A549 treated with GW870086 at 1 μM for 4 hours (cell line): Measurements from ENCODE around the gene PMF1. TPM values are rescaled to one million over a fixed set of nuclear protein-coding genes. Genes with fewer than 3 reads are reported as not detected.

Experiments used
- total RNA-seq: library from RNA; stranded (reverse); fragments of 200-300 nt; extraction: Qiagen RNA extraction; gene quantifications from 5 replicates; pipeline ENCODE4 v1.2.3, GENCODE V29; 2022; ENCODE audit warnings: low read depth

The PMF1 gene, protein sequence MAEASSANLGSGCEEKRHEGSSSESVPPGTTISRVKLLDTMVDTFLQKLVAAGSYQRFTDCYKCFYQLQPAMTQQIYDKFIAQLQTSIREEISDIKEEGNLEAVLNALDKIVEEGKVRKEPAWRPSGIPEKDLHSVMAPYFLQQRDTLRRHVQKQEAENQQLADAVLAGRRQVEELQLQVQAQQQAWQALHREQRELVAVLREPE
- 55.2 to 64.4 TPM (median 59.5 TPM) in 5 replicates for total RNA-seq

DNA sequence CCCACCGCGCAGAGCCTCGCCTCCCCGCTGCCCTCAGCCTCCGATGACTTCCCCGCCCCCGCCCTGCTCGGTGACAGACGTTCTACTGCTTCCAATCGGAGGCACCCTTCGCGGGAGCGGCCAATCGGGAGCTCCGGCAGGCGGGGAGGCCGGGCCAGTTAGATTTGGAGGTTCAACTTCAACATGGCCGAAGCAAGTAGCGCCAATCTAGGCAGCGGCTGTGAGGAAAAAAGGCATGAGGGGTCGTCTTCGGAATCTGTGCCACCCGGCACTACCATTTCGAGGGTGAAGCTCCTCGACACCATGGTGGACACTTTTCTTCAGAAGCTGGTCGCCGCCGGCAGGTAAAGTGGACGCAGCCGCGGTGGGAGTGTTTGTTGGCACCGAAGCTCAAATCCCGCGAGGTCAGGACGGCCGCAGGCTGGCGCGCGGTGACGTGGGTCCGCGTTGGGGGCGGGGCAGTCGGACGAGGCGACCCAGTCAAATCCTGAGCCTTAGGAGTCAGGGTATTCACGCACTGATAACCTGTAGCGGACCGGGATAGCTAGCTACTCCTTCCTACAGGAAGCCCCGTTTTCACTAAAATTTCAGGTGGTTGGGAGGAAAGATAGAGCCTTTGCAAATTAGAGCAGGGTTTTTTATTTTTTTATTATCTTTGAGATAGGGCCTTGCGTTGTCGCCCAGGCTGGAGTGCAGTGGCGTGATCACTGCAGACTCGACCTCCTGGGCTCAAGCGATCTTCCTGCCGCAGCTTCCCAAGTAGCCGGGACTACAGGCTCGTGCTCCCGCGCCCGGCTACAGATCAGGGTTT lies at the start of gene PMF1:
Gene PMF1 (plus strand): TSS at position 175 of the 811 bp plus-strand sequence. CDS start 9 bp downstream, at position 184.

GRCh38 chr1:156193488-156194299 lies 19.1 kb upstream of the PMF1 start, which contains the start of gene SLC25A44:
SLC25A44 (plus strand) TSS chr1:156194104; CDS start chr1:156199848, 5,744 bp downstream.

DNA sequence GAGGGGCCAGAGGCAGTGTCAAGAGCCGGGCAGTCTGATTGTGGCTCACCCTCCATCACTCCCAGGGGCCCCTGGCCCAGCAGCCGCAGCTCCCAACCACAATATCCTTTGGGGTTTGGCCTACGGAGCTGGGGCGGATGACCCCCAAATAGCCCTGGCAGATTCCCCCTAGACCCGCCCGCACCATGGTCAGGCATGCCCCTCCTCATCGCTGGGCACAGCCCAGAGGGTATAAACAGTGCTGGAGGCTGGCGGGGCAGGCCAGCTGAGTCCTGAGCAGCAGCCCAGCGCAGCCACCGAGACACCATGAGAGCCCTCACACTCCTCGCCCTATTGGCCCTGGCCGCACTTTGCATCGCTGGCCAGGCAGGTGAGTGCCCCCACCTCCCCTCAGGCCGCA lies 29.1 kb downstream of the PMF1 start, which contains the start of gene BGLAP:
Gene BGLAP (plus strand): TSS at position 259 of the 400 bp plus-strand sequence. CDS start 48 bp downstream, at position 307.

DNA sequence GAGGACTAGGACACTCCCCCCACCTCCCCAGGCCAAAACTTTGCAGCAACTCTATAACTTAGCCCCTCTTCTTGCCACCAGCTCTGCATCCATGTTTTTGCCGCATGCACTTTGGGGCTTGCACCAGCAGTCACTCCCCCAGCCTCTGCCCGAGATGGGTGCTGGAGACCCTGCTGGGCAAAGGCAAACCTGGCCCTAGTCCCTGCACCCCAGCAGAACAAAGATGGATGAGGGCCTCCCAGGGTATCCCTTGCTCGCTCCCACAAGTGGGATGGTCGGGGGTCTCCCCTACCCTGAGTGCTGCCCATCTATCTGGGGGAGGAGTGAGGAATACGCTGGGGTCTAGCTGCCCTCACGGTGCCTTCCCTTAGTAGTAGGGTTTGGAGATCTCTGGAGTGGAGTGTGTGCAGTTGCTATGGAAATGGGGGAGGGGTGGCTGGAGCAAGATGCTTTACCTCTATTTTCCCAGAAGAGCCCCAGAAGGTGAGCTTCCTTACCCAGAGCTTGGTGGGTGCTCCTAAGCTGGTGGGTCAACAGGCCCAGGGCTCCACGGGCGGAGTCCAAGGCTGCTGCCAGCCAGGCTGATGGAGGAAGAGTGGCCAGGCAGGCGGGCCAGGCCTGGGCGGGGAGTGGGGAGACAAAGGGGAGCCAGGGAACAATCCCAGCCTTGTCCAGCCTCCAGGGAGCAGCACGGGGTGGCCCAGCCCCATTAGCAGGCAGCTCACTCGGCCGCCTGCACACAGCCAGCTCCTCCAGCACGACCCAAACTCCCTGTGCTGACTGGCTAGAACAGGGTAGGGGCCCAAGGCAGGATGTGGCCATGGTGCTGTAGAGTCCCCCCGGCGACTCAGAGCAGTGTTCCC lies 34.9 kb downstream of the PMF1 start, which contains the start of gene PAQR6:
Gene PAQR6 (minus strand): TSS at position 597 of the 863 bp plus-strand sequence. CDS start 1,325 bp downstream, outside the sequence.

DNA sequence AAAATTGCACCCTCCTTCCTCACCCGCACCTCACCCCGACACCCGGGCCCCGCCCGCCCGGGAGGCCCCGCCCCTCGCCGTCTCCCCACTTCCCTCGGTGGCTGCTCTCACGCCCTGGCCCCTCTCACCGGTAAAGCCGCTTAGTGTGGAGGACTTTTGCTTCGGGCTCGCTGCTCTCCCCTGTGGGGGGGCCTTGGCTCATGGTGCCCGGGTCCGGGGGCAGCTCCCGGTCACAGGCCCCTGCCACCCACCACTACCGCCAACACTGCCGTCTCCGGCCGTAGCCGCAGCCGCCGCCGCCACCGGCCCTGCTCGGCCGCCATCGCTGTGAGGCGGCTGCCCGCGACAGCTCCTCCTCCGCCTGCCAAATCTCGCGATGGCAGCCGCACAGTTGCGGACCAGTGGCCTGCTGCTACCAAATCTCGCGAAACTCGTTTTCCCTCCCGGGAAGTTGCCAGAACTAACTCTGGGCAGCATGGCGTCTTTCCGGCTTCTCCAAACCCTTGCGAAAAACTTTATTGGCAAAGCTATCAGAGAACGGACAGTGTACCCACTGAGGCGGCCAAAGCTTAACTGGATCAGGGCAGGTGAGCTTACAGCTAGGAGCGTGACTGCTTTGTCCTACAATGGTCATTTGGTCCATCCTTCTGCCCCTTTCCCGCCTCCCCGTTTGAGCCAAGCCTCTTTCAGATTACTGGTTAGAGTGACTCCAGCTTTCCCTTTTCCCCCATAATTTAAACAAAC lies 69.8 kb downstream of the PMF1 start, which contains the start of gene SMG5:
Gene SMG5 (minus strand): TSS at position 347 of the 744 bp plus-strand sequence. CDS start 145 bp downstream, at position 202.

DNA sequence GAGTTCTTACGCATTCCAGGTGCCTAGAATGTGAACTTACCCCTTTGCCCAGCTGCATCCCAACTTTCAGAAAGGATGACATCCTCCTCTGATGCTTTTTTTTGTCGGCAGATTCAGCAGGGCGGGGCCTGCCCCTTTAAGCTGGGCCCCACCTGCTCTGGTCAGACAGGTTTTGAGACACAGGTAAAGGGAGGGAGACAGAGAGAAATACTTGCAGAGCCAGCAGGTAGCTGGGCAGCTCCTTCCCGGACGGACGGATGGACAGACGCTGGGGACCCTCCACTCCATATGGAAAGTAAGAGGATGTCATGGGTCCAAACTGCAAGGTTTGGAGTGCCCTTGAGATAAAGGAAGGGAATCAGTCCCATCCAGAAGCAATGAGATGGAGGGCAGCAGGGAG lies 71.3 kb downstream of the PMF1 start, which contains the start of gene TMEM79:
Gene TMEM79 (plus strand): TSS at position 214 of the 400 bp plus-strand sequence. CDS start 902 bp downstream, outside the sequence.

Other genes with a start within 250 kb of the PMF1 start
- gene ARHGEF2, start 234.5 kb upstream of the PMF1 start, total RNA-seq: 37.0 to 47.9 TPM (median 45.4 TPM) in 5 replicates
- 260 to 269 TPM (median 265 TPM) in 5 replicates for gene SSR2, start 192.1 kb upstream of the PMF1 start, total RNA-seq
- gene UBQLN4, start 159.2 kb upstream of the PMF1 start, total RNA-seq: 32.7 to 44.1 TPM (median 39.4 TPM) in 5 replicates
- 155 to 166 TPM (median 160 TPM) in 5 replicates for gene LAMTOR2, start 158.2 kb upstream of the PMF1 start, total RNA-seq
- not detected in 5 replicates for gene RAB25, start 151.8 kb upstream of the PMF1 start, total RNA-seq
- 0.98 to 2.3 TPM (median 1.8 TPM) in 5 replicates for gene MEX3A, start 130.5 kb upstream of the PMF1 start, total RNA-seq
- gene LMNA, start 98.3 kb upstream of the PMF1 start, total RNA-seq: 635 to 777 TPM (median 765 TPM) in 5 replicates
- 0.33 to 0.47 TPM (median 0.41 TPM) in 5 replicates for gene SEMA4A, start 59.4 kb upstream of the PMF1 start, total RNA-seq
- 26.0 to 29.3 TPM (median 27.2 TPM) in 5 replicates for gene SLC25A44, start 18.9 kb upstream of the PMF1 start, total RNA-seq
- gene BGLAP, start 29.2 kb downstream of the PMF1 start, total RNA-seq: 0.23 to 1.0 TPM (median 0.61 TPM) in 4 of 5 replicates, not detected in the other
- 2.4 to 5.5 TPM (median 3.3 TPM) in 5 replicates for gene PAQR6, start 35.0 kb downstream of the PMF1 start, total RNA-seq
- gene SMG5, start 69.8 kb downstream of the PMF1 start, total RNA-seq: 40.9 to 46.9 TPM (median 43.9 TPM) in 5 replicates
- gene TMEM79, start 71.3 kb downstream of the PMF1 start, total RNA-seq: 6.0 to 7.9 TPM (median 7.5 TPM) in 5 replicates
- 33.0 to 47.2 TPM (median 42.7 TPM) in 5 replicates for gene GLMP, start 82.7 kb downstream of the PMF1 start, total RNA-seq
- gene VHLL, start 86.3 kb downstream of the PMF1 start, total RNA-seq: not detected in 5 replicates
- gene CCT3, start 125.3 kb downstream of the PMF1 start, total RNA-seq: 379 to 412 TPM (median 408 TPM) in 5 replicates
- gene TSACC, start 125.5 kb downstream of the PMF1 start, total RNA-seq: 1.9 to 3.5 TPM (median 2.2 TPM) in 5 replicates
- not detected in 5 replicates for gene RHBG, start 156.2 kb downstream of the PMF1 start, total RNA-seq